Astrocyte (in vitro differentiated cells and primary cell): ENCODE measurements around the gene NDUFA8.

Source experiments
- CTCF ChIP-seq: IDR thresholded peaks from 2 replicates; pipeline ENCODE4 v1.5.1; 2011; ENCODE audit warnings: low read depth, mild to moderate bottlenecking, inconsistent platforms, low read length, moderate library complexity; ENCODE audit not compliant: insufficient read depth
- EZH2 ChIP-seq: IDR thresholded peaks from 2 replicates; pipeline ENCODE4 v1.6.1; 2012; ENCODE audit warnings: mild to moderate bottlenecking, low read length, inconsistent platforms; ENCODE audit not compliant: insufficient read depth

GRCh38 chr9:122145592-122145863, 14.1 kb downstream of the NDUFA8 start:
- TF ChIP-seq CTCF, result no peak
- no peak for TF ChIP-seq EZH2
